GM12878 (cell line): ENCODE data around the gene NFATC3. TPM values are rescaled to one million over a fixed set of nuclear protein-coding genes. Genes with fewer than 3 reads are reported as not detected.
A peak's percentile ranks its signal among the peaks of the same experiment; 100 is the strongest.

Experiments used
- ATAC-seq: fragments of 200-7000 bp; cut with Tn5 transposase; 3 replicates; pipeline ENCODE4 v1.9.1; 2020; ENCODE audit warnings: mild to moderate bottlenecking, moderate library complexity
- BruUV-seq: library from RNA; stranded (reverse); fragments of 400-500 nt; replicated peaks from 2 replicates; lab custom pipeline; 2021; lab: Mats Ljungman, UMichigan
- CTCF ChIA-PET: fragments of 300-600 bp; sonication (Branson Sonifier 250); formaldehyde crosslinking; extraction: SDS; loops from one replicate; lab custom pipeline; 2021; ENCODE audit warnings: inconsistent platforms; lab: Yijun Ruan, JAX
- POLR2A ChIA-PET: fragments of 350-600 bp; formaldehyde crosslinking; extraction: SDS; loops from one replicate; lab custom pipeline; 2021; ENCODE audit warnings: inconsistent platforms; lab: Charles Lee
- RAD21 ChIA-PET: fragments of 300-600 bp; sonication (Branson Sonifier 250); formaldehyde crosslinking; loops from one replicate; lab custom pipeline; 2023; ENCODE audit warnings: antibody characterized with exemption; ENCODE audit not compliant: unreplicated experiment; lab: Charles Lee
- SMC1A ChIA-PET: fragments of 300-600 bp; sonication (Branson Sonifier 250); formaldehyde crosslinking; loops from one replicate; lab custom pipeline; 2023; ENCODE audit not compliant: unreplicated experiment, uncharacterized antibody; lab: Charles Lee
- DNase-seq: peaks from one replicate; pipeline ENCODE4 v3.0.0-alpha.2; 2011; ENCODE audit warnings: low read depth, low spot score
- FAIRE-seq: peaks from 3 replicates; lab custom pipeline; 2011; peaks lifted over from hg19 to GRCh38; lab: Jason Lieb, UNC
- H2AFZ ChIP-seq: 2 replicates; pipeline ENCODE4 v1.6.0; 2011; ENCODE audit warnings: low read depth, low read length, control low read depth; ENCODE audit not compliant: control insufficient read depth
- H3K27ac ChIP-seq: 2 replicates; pipeline ENCODE4 v1.5.1; 2011; ENCODE audit warnings: control low read depth; ENCODE audit not compliant: control insufficient read depth, insufficient read depth
- H3K27me3 ChIP-seq, 2 experiments: replicated peaks in 1 of 2; 2 replicates each; pipeline versions ENCODE4 v1.6.0 to v1.6.1; 2011; ENCODE audit warnings: low read length in 1 of 2; ENCODE audit not compliant: control insufficient read depth in 2 of 2, insufficient read depth in 2 of 2
- H3K36me3 ChIP-seq, 2 experiments: 2 replicates each; pipeline ENCODE4 v1.5.1; 2011; ENCODE audit warnings: low read length in 1 of 2; ENCODE audit not compliant: control insufficient read depth in 2 of 2, insufficient read depth in 2 of 2
- H3K4me1 ChIP-seq: 2 replicates; pipeline ENCODE4 v1.6.1; 2011; ENCODE audit warnings: mild to moderate bottlenecking, low read length, moderate library complexity, mixed read lengths; ENCODE audit not compliant: control insufficient read depth, insufficient read depth
- H3K4me2 ChIP-seq: 2 replicates; pipeline ENCODE4 v1.6.0; 2011; ENCODE audit warnings: control low read depth; ENCODE audit not compliant: control insufficient read depth, insufficient read depth
- H3K4me3 ChIP-seq: fragments of 200-600 bp; sonication (generic); 2 replicates; pipeline ENCODE4 v1.5.1; 2016
- H3K79me2 ChIP-seq: 2 replicates; pipeline ENCODE4 v1.6.0; 2011; ENCODE audit warnings: low read length; ENCODE audit not compliant: control insufficient read depth, insufficient read depth
- H3K9ac ChIP-seq: 2 replicates; pipeline ENCODE4 v1.8.0; 2011; ENCODE audit warnings: low read length, control low read depth, mixed read lengths; ENCODE audit not compliant: control insufficient read depth, insufficient read depth
- H3K9me3 ChIP-seq: replicated peaks from 3 replicates; pipeline ENCODE4 v1.5.1; 2011; ENCODE audit warnings: mild to moderate bottlenecking, low read length; ENCODE audit not compliant: control insufficient read depth, insufficient read depth
- H4K20me1 ChIP-seq: 2 replicates; pipeline ENCODE4 v1.6.0; 2011; ENCODE audit not compliant: control insufficient read depth, insufficient read depth
- BMI1 ChIP-seq: fragments of 450-650 bp; IDR thresholded peaks from 2 replicates; pipeline ENCODE4 v1.6.1; 2016; ENCODE audit warnings: mild to moderate bottlenecking, moderate library complexity, borderline replicate concordance
- CEBPB ChIP-seq, 2 experiments: fragments of 150-350 bp in 1 of 2; IDR thresholded peaks; 2 replicates each; pipeline ENCODE4 v1.6.1; 2012 to 2014; ENCODE audit warnings: low read depth in 2 of 2, low read length in 2 of 2, borderline replicate concordance in 1 of 2, inconsistent platforms in 1 of 2
- CTCF ChIP-seq, 3 experiments: IDR thresholded peaks in 2 of 3; conservative IDR thresholded peaks in 1 of 3; 2 replicates each; pipeline ENCODE4 v1.5.1; 2011; ENCODE audit warnings: low read depth in 3 of 3, low read length in 3 of 3, mild to moderate bottlenecking in 3 of 3, control low read depth in 2 of 3, moderate library complexity in 2 of 3, inconsistent platforms in 1 of 3, mixed read lengths in 1 of 3; ENCODE audit not compliant: control insufficient read depth in 2 of 3, insufficient read depth in 1 of 3; ENCODE audit errors: extremely low read depth in 1 of 3
- EED ChIP-seq: sonication (generic); IDR thresholded peaks from 2 replicates; pipeline ENCODE4 v1.6.1; 2016; ENCODE audit warnings: antibody characterized with exemption, low read depth
- KAT2A ChIP-seq: conservative IDR thresholded peaks from 2 replicates; pipeline ENCODE4 v1.6.1; 2011; ENCODE audit warnings: low read depth, low read length; ENCODE audit not compliant: control insufficient read depth
- RAD21 ChIP-seq: IDR thresholded peaks from 2 replicates; pipeline ENCODE4 v1.6.1; 2011; ENCODE audit warnings: mild to moderate bottlenecking, low read depth, low read length, moderate library complexity; ENCODE audit not compliant: insufficient read depth
- REST ChIP-seq: IDR thresholded peaks from 2 replicates; pipeline ENCODE4 v1.6.1; 2012; ENCODE audit warnings: mild to moderate bottlenecking, low read depth, low read length
- YY1 ChIP-seq: IDR thresholded peaks from 2 replicates; pipeline ENCODE4 v1.6.1; 2011; ENCODE audit warnings: low read depth, mild to moderate bottlenecking, low read length
- ZNF217 ChIP-seq: fragments of 450-650 bp; IDR thresholded peaks from 2 replicates; pipeline ENCODE4 v1.6.1; 2017; ENCODE audit warnings: antibody characterized with exemption, mild to moderate bottlenecking
- ZNF592 ChIP-seq: fragments of 450-650 bp; IDR thresholded peaks from 2 replicates; pipeline ENCODE4 v1.6.1; 2017; ENCODE audit warnings: mild to moderate bottlenecking, moderate library complexity
- WGBS: methylation state at CpG from one replicate; pipeline ENCODE4 v1.1.6; 2016; ENCODE audit warnings: low lambda C conversion rate; ENCODE audit not compliant: insufficient replicate concordance, insufficient coverage; ENCODE audit errors: missing lambda C conversion rate; 5-methylcytosine and 5-hydroxymethylcytosine counted together
- in situ Hi-C: fragments of 300-500 bp; cut with MboI; formaldehyde crosslinking; loops from 9 replicates; pipeline ENCODE4 v1.14.3; 2018; ENCODE audit warnings: mixed read lengths
- intact Hi-C: fragments of 100-400 bp; cut with micrococcal nuclease; formaldehyde crosslinking; loops from one replicate; pipeline ENCODE4 v1.14.2; 2022; ENCODE audit not compliant: unreplicated experiment
- polyA plus RNA-seq, 11 experiments: library from polyadenylated mRNA; depleted of rRNA in 4 of 11; unstranded in 6 of 11; stranded (reverse) in 5 of 11; fragments of >200 nt; fragmentation: Nextera tagmentation in 4 of 11; fragmentation: Illumina TruSeq in 1 of 11; extraction: Ambion mirVana in 4 of 11; extraction: Trizol in 1 of 11; gene quantifications; 1 replicate in 1 of 11; 2 replicates in 10 of 11; pipeline versions ENCODE4 v1.2.1 to v1.2.3, GENCODE V29; 2011 to 2016; ENCODE audit warnings: inconsistent platforms in 2 of 11, missing spikeins in 2 of 11, low read depth in 1 of 11
- total RNA-seq, 4 experiments: library from RNA; depleted of rRNA in 3 of 4; stranded (reverse); fragments of >200 nt in 3 of 4; fragmentation: Illumina TruSeq in 1 of 4; extraction: Trizol in 1 of 4; gene quantifications; 2 replicates each; pipeline versions ENCODE4 v1.2.1 to v1.2.3, GENCODE V29; 2013 to 2021

Gene NFATC3
- total and polyA plus RNA-seq, 10 of the 15 experiments (the other 5 are each of a cell fraction or from before 2014, with no cell fraction given): 4.2 to 37.6 (median 24.9) TPM

GRCh38 chr16:68273896-68274295 lies 188.7 kb downstream of the NFATC3 start:
- no peak overlapping the region for H3K4me3 ChIP-seq
- intact Hi-C loops: no loop called here
- RAD21 ChIA-PET: interaction anchor here (1.3 to 4.1 kb wide), 3 partner anchors 11 to 37 kb away, joined by 3 to 32 read pairs (median 10); partner anchors contain the start of genes PRMT7 and SLC7A6OS

More at GRCh38 chr16:68273896-68274295, 188.7 kb downstream of the NFATC3 start:
- in situ Hi-C loops: no loop called here
- SMC1A ChIA-PET: interaction anchor here (1.3 to 18.5 kb wide), 4 partner anchors 5 to 16 kb away, joined by 5 to 253 read pairs (median 136); partner anchors contain the start of gene SLC7A6
- BruUV-seq: no TSS peak
- TF ChIP-seq RAD21 (no peak), CTCF (IDR thresholded peaks at IDR 0.05 in 2 of 3, conservative IDR thresholded peaks at IDR 0.05 in 1 of 3; ENCODE audit: control insufficient read depth in 2 of 3, extremely low read depth in 1 of 3, insufficient read depth in 1 of 3, low read depth in 3 of 3, low read length in 3 of 3) (no peak), BMI1 (no peak), ZNF217 (no peak), KAT2A (no peak), CEBPB (IDR thresholded peaks at IDR 0.05; ENCODE audit: borderline replicate concordance in 1 of 2, low read depth in 2 of 2, low read length in 2 of 2) (no peak), EED (no peak), YY1 (no peak), REST (no peak), ZNF592 (no peak)
- Histone ChIP-seq H3K27ac (0 out of 2 replicates have a peak overlapping the region, but pooled peaks have one; percentile 0), H3K27me3 (no peaks in the 10 kb centered on the region), H3K79me2 (peaks cover 55% of the 10 kb centered on the region), H3K36me3 (peaks cover 9 to 18% of the 10 kb centered on the region in 2 experiments; a peak in 3 of 4 replicates), H3K9me3 (no peaks in the 10 kb centered on the region), H4K20me1 (no peaks in the 10 kb centered on the region), H3K4me2 (peak overlapping the region; percentile 45; the same call in 1 of the 2 replicates), H3K9ac (no peak overlapping the region), H3K4me1 (peaks cover 42% of the 10 kb centered on the region), H2AFZ (no peak overlapping the region)
- no peak for ATAC-seq
- WGBS: 78% methylated on average over 8 of the region's 8 CpGs
- no peak for FAIRE-seq
- no peak for DNase-seq
- CTCF ChIA-PET: interaction anchor here (0.7 to 4.4 kb wide), 4 partner anchors 11 to 190 kb away, joined by 4 to 40 read pairs (median 6); partner anchors contain the start of genes PRMT7, SLC7A6 and SLC7A6OS
- POLR2A ChIA-PET: interaction anchor here (1.0 to 12.2 kb wide), 4 partner anchors 12 to 27 kb away, joined by 3 to 177 read pairs (median 3); no protein-coding TSS in a partner anchor
